CD1c-positive myeloid dendritic cell (primary cell): ENCODE measurements around the gene GABRG3.
"Not testable (repeated sequence)": the region's sequence is repeated elsewhere in the genome, so short reads cannot be mapped to it uniquely, and the experiment has no call there.

Source experiments
- DNase-seq: peaks from one replicate; pipeline ENCODE4 v3.0.0-alpha.2; 2016; ENCODE audit errors: extremely low spot score

GABRG3 gene

GRCh38 chr15:26996250-26996649 is 25.3 kb downstream of the GABRG3 start:
- no peak for DNase-seq

GRCh38 chr15:27003003-27003402 is 32.0 kb downstream of the GABRG3 start:
- DNase-seq: not testable (repeated sequence)

GRCh38 chr15:27004226-27004625 is 33.2 kb downstream of the GABRG3 start:
- not testable (repeated sequence) for DNase-seq

- peak; percentile 31 for DNase-seq
Observed at GRCh38 chr15:27017168-27017809, 46.3 kb downstream of the GABRG3 start.

- no peak for DNase-seq
Observed at GRCh38 chr15:27019687-27020086, 48.7 kb downstream of the GABRG3 start.

GRCh38 chr15:27025481-27025966 is 54.5 kb downstream of the GABRG3 start:
- DNase-seq: no peak

- DNase-seq: no peak
Observed at GRCh38 chr15:27027229-27027628, 56.2 kb downstream of the GABRG3 start.

- DNase-seq: no peak
Observed at GRCh38 chr15:27028858-27029477, 58.0 kb downstream of the GABRG3 start.

GRCh38 chr15:27036210-27036609 is 65.2 kb downstream of the GABRG3 start:
- no peak for DNase-seq

GRCh38 chr15:27037501-27037900 is 66.5 kb downstream of the GABRG3 start:
- DNase-seq: no peak

- no peak for DNase-seq
Observed at GRCh38 chr15:27039152-27039551, 68.2 kb downstream of the GABRG3 start.

GRCh38 chr15:27042230-27042629 is 71.2 kb downstream of the GABRG3 start:
- DNase-seq: no peak

- no peak for DNase-seq
Observed at GRCh38 chr15:27042646-27043045, 71.7 kb downstream of the GABRG3 start.

- no peak for DNase-seq
Observed at GRCh38 chr15:27043770-27044169, 72.8 kb downstream of the GABRG3 start.

GRCh38 chr15:27045796-27046195 is 74.8 kb downstream of the GABRG3 start:
- DNase-seq: no peak

GRCh38 chr15:27046880-27047279 is 75.9 kb downstream of the GABRG3 start:
- no peak for DNase-seq

GRCh38 chr15:27050163-27050562 is 79.2 kb downstream of the GABRG3 start:
- no peak for DNase-seq

GRCh38 chr15:27054426-27054825 is 83.4 kb downstream of the GABRG3 start:
- no peak for DNase-seq

- DNase-seq: no peak
Observed at GRCh38 chr15:27057904-27058645, 87.1 kb downstream of the GABRG3 start.

- DNase-seq: no peak
Observed at GRCh38 chr15:27058939-27059338, 88.0 kb downstream of the GABRG3 start.

- DNase-seq: peak; percentile 23
Observed at GRCh38 chr15:27059610-27060202, 88.7 kb downstream of the GABRG3 start.

GRCh38 chr15:27061739-27062138 is 90.8 kb downstream of the GABRG3 start:
- no peak for DNase-seq
